Right hindlimb (tissue), 1 donor: Measurements from ENCODE around the gene PLSCR1.

Experiments used
- DNase-seq: peaks from one replicate; pipeline ENCODE4 v3.0.0-alpha.2; 2018

The PLSCR1 gene

DNA sequence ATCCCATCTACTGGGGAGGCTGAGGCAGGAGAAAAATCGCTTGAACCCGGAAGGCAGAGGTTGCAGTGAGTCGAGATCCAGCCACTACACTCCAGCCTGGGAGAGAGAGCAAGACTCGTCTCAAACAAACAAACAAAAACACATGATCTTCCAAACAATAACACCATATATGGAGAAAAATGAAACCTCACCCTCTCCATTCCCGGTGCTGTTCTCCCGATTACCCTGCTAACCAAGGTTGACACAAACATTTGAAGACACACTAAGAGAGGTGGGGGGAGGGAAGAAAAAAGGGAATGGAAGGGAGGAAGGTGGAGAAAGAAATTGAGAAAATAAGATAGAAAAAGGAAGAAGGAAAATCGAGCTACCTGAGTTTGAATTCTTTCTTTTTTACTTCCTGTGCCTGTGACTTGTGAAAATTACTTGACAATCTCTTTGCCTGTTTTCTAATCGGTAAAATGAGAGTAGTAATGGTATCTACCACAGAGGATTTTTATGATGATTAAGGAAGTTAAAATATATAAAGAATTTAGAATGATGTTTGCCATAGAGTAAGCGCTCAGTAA lies 73.9 kb downstream of the PLSCR1 start:
- no peak for DNase-seq

DNA sequence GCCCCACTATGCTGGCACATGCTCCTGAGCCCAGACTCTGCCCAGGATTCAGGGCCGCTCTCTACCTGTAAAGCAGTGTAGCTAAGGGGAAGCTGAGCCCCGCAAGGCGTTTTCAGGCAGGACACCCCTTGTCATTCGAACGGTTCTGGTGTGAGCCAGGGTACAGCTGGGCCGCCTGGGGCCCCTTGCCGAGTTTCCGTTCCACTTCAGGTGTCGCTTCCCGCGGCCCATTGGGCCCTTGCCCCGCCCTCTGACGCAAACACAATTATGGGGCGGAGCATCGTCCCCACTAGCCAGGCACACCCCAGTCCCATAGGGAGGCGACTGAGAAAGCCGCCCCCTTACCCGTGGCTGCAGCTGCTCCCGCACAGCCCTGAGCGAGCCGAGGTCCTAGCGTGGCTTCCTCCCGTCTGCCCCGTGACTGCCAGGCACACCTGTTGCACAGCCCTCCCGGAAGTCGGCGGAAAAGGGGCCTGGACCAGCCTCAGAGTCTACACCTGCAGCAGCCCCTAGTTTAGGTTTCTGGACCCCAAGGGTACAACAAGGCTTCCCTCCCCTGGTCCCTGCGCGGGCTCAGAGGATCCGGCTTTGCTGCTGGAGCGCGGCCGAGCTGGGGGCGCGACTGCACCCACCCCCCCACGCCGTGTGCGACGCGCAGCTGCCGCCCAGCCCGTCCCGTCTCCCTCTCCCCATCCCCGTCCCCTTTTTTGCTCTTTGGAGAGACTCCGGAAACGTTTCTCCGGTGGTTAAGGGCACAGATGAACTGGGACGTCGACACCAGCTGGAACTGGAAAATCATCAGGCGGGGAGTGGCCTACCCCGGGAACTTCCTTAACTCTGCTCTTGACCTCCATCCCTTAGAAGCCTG lies 75.0 kb downstream of the PLSCR1 start, which contains the start of gene PLSCR2:
Gene PLSCR2 (minus strand): TSS at position 412 of the 868 bp plus-strand sequence. CDS start 9,657 bp downstream, outside the sequence.
- peak; percentile 70 for DNase-seq

DNA sequence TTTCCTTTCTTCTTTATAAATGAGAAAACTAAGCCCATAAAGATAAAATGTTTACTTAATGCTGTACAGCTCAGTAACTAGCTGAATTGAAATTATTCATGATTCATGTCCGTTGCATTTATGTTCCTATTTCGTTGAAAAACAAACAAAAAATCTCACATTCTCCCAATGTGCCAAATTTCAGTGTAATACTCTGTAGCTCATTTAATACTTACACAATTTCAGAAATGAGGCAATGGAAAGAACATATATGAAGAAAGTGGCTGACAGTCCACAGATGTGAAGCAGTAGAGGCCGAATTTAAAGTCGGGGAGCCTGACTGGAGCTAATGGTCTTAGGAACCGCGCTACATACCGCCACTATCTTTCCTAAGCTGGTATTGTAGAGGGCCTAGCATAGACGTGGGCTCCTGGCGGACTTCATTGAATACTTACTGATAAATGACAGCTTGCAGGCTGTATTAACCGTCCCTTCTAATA lies 75.7 kb downstream of the PLSCR1 start:
- DNase-seq = no peak

DNA sequence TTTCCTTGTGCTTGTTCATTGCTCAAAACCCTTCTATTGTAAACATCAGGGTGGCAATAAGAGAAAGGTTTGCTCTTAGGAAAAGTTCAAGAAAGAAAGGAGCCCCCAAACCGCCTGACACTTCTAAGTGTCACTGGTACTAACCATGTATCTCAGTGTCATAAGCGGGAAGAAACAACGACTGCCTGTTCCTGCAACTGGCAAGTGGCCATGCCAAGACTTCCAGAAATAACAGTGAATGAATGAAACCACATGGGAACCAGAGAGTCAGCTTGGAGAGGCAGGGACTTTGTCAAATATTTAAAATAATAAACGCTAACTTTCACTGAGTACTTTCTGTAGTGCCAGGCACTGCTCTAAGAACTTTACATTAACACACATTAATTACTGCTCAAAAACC lies 76.2 kb downstream of the PLSCR1 start:
- DNase-seq = no peak

DNA sequence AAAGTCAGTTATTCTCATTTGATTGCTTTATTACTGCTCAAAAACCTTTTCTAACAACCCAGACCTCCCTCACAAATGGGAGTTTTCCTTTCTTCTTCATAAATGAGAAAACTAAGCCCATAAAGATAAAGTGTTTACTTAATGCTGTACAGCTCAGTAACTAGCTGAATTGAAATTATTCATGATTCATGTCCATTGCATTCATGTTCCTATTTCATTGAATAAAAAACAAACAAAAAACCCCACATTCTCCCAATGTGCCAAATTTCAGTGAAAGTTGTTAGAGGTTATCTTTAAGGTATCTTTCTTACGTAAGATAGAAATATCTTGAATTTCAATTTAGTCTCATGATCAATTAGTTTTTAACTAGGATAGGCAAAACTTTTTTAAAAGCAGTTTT lies 77.8 kb downstream of the PLSCR1 start:
- DNase-seq = no peak

DNA sequence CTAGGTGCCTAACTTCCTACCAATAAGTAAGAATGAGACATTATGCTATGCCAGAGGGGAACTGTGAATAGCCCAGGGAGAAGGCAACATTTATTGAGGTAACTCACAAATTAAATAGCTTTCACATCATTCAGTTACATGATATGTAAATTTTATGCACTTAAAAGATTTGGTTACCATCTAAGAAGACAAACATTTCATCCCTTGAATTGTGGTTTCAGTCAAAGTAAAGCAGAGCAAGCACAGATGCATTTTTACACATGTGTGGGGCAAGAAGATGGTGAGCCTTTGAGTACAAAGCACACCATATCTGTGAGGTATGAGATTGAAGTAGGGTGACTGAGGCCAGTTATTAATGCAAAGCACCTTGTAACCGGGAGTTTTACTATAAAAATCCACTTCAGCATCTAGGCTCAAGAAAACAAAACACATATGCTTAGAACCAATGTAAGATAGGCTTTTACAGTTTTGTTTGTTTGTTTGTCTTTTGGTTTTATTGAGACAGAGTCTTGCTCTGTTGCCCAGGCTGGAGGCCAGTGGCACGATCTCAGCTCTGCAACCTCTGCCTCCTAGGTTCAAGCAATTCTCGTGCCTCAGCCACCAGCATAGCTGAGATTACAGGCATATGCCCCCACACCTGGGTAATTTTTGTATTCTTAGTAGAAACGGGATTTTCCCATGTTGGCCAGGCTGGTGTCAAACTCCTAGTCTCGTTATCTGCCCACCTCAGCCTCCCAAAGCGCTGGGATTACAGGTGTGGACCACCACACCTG lies 78.5 kb downstream of the PLSCR1 start:
- DNase-seq = no peak
